GM23338 (cell line): ENCODE results near the gene RGL2.

Source experiments
- CREB1 ChIP-seq: fragments of 250-450 bp; sonication (Bioruptor Pico); IDR thresholded peaks from 2 replicates; pipeline ENCODE4 v1.5.0; 2020; ENCODE audit warnings: low read depth, mild to moderate bottlenecking, moderate library complexity
- EZH2 ChIP-seq: fragments of 200-600 bp; sonication (generic); IDR thresholded peaks from one replicate; pipeline ENCODE4 v1.8.0; 2017; ENCODE audit warnings: antibody characterized with exemption, mild to moderate bottlenecking, low read depth; ENCODE audit not compliant: unreplicated experiment
- EZH2phosphoT487 ChIP-seq: fragments of 200-600 bp; sonication (generic); IDR thresholded peaks from one replicate; pipeline ENCODE4 v1.8.1; 2018; ENCODE audit warnings: antibody characterized with exemption; ENCODE audit not compliant: unreplicated experiment
- JUNB ChIP-seq: IDR thresholded peaks from one replicate; pipeline ENCODE4 v1.6.1; 2016; ENCODE audit warnings: antibody characterized with exemption; ENCODE audit not compliant: unreplicated experiment
- NANOG ChIP-seq: IDR thresholded peaks from 2 replicates; pipeline ENCODE4 v1.6.1; 2016; ENCODE audit warnings: antibody characterized with exemption, borderline replicate concordance
- POLR2AphosphoS5 ChIP-seq: IDR thresholded peaks from 2 replicates; pipeline ENCODE4 v1.6.1; 2016; ENCODE audit warnings: antibody characterized with exemption, low read depth
- STAT1 ChIP-seq: IDR thresholded peaks from one replicate; pipeline ENCODE4 v1.6.1; 2016; ENCODE audit warnings: antibody characterized with exemption; ENCODE audit not compliant: unreplicated experiment
- ZNF114 ChIP-seq: fragments of 250-450 bp; sonication (Bioruptor Pico); IDR thresholded peaks from 2 replicates; pipeline ENCODE4 v1.5.0; 2020; ENCODE audit warnings: mild to moderate bottlenecking, moderate library complexity
- ZNF331 ChIP-seq: fragments of 250-450 bp; sonication (Bioruptor Pico); IDR thresholded peaks from 2 replicates; pipeline ENCODE4 v1.5.0; 2020; ENCODE audit warnings: low read depth, mild to moderate bottlenecking, moderate library complexity
- TF ChIP-seq, protein P1 (sequence below), 2 experiments: fragments of 200-600 bp in 1 of 2; sonication (generic) in 1 of 2; conservative IDR thresholded peaks; 2 replicates each; pipeline versions ENCODE4 v1.5.1 to v1.6.1; 2016 to 2017; ENCODE audit warnings: antibody characterized with exemption in 2 of 2, low read depth in 2 of 2, mild to moderate bottlenecking in 2 of 2, moderate library complexity in 1 of 2
- TF ChIP-seq, protein P2 (sequence below): IDR thresholded peaks from one replicate; pipeline ENCODE4 v1.6.1; 2018; ENCODE audit warnings: antibody characterized with exemption; ENCODE audit not compliant: unreplicated experiment
- TF ChIP-seq, protein P3 (sequence below): IDR thresholded peaks from 2 replicates; pipeline ENCODE4 v1.6.1; 2016; ENCODE audit warnings: antibody characterized with exemption
- TF ChIP-seq, protein P4 (sequence below): fragments of 250-450 bp; sonication (Bioruptor Pico); IDR thresholded peaks from 2 replicates; pipeline ENCODE4 v1.5.0; 2020; ENCODE audit warnings: mild to moderate bottlenecking, moderate library complexity

DNA sequence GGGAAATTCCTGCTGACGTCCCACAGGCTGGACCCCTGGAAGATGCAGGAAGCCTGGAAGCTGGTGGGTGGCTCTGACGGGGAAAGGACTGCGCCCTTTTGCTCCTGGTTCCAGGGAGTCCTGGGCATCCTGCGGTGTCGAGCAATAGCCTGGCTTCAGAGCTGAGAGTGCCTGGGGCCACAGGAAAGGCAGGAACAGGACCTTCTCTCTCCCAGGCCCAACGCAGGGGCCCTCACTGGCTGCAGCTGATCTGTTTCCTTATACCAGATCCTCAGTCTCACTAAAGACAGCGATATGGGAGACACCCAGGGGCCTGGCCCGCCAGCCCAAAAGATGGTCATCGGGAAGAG is 20.4 kb downstream of the RGL2 start:
- TF ChIP-seq CREB1 (CRISPR knock-in tag): no peak
- TF ChIP-seq, protein P1, sequence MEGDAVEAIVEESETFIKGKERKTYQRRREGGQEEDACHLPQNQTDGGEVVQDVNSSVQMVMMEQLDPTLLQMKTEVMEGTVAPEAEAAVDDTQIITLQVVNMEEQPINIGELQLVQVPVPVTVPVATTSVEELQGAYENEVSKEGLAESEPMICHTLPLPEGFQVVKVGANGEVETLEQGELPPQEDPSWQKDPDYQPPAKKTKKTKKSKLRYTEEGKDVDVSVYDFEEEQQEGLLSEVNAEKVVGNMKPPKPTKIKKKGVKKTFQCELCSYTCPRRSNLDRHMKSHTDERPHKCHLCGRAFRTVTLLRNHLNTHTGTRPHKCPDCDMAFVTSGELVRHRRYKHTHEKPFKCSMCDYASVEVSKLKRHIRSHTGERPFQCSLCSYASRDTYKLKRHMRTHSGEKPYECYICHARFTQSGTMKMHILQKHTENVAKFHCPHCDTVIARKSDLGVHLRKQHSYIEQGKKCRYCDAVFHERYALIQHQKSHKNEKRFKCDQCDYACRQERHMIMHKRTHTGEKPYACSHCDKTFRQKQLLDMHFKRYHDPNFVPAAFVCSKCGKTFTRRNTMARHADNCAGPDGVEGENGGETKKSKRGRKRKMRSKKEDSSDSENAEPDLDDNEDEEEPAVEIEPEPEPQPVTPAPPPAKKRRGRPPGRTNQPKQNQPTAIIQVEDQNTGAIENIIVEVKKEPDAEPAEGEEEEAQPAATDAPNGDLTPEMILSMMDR (conservative IDR thresholded peaks at IDR 0.05; ENCODE audit: low read depth in 2 of 2): no peak
- TF ChIP-seq, protein P2, sequence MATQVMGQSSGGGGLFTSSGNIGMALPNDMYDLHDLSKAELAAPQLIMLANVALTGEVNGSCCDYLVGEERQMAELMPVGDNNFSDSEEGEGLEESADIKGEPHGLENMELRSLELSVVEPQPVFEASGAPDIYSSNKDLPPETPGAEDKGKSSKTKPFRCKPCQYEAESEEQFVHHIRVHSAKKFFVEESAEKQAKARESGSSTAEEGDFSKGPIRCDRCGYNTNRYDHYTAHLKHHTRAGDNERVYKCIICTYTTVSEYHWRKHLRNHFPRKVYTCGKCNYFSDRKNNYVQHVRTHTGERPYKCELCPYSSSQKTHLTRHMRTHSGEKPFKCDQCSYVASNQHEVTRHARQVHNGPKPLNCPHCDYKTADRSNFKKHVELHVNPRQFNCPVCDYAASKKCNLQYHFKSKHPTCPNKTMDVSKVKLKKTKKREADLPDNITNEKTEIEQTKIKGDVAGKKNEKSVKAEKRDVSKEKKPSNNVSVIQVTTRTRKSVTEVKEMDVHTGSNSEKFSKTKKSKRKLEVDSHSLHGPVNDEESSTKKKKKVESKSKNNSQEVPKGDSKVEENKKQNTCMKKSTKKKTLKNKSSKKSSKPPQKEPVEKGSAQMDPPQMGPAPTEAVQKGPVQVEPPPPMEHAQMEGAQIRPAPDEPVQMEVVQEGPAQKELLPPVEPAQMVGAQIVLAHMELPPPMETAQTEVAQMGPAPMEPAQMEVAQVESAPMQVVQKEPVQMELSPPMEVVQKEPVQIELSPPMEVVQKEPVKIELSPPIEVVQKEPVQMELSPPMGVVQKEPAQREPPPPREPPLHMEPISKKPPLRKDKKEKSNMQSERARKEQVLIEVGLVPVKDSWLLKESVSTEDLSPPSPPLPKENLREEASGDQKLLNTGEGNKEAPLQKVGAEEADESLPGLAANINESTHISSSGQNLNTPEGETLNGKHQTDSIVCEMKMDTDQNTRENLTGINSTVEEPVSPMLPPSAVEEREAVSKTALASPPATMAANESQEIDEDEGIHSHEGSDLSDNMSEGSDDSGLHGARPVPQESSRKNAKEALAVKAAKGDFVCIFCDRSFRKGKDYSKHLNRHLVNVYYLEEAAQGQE: no peak
- no peak for TF ChIP-seq EZH2phosphoT487
- TF ChIP-seq EZH2: no peak
- no peak for TF ChIP-seq JUNB
- TF ChIP-seq POLR2AphosphoS5: no peak
- TF ChIP-seq NANOG: no peak
- TF ChIP-seq, protein P3, sequence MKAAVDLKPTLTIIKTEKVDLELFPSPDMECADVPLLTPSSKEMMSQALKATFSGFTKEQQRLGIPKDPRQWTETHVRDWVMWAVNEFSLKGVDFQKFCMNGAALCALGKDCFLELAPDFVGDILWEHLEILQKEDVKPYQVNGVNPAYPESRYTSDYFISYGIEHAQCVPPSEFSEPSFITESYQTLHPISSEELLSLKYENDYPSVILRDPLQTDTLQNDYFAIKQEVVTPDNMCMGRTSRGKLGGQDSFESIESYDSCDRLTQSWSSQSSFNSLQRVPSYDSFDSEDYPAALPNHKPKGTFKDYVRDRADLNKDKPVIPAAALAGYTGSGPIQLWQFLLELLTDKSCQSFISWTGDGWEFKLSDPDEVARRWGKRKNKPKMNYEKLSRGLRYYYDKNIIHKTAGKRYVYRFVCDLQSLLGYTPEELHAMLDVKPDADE: no peak
- no peak for TF ChIP-seq ZNF331 (CRISPR knock-in tag)
- TF ChIP-seq ZNF114 (CRISPR knock-in tag): no peak
- TF ChIP-seq STAT1: no peak
- TF ChIP-seq, protein P4, sequence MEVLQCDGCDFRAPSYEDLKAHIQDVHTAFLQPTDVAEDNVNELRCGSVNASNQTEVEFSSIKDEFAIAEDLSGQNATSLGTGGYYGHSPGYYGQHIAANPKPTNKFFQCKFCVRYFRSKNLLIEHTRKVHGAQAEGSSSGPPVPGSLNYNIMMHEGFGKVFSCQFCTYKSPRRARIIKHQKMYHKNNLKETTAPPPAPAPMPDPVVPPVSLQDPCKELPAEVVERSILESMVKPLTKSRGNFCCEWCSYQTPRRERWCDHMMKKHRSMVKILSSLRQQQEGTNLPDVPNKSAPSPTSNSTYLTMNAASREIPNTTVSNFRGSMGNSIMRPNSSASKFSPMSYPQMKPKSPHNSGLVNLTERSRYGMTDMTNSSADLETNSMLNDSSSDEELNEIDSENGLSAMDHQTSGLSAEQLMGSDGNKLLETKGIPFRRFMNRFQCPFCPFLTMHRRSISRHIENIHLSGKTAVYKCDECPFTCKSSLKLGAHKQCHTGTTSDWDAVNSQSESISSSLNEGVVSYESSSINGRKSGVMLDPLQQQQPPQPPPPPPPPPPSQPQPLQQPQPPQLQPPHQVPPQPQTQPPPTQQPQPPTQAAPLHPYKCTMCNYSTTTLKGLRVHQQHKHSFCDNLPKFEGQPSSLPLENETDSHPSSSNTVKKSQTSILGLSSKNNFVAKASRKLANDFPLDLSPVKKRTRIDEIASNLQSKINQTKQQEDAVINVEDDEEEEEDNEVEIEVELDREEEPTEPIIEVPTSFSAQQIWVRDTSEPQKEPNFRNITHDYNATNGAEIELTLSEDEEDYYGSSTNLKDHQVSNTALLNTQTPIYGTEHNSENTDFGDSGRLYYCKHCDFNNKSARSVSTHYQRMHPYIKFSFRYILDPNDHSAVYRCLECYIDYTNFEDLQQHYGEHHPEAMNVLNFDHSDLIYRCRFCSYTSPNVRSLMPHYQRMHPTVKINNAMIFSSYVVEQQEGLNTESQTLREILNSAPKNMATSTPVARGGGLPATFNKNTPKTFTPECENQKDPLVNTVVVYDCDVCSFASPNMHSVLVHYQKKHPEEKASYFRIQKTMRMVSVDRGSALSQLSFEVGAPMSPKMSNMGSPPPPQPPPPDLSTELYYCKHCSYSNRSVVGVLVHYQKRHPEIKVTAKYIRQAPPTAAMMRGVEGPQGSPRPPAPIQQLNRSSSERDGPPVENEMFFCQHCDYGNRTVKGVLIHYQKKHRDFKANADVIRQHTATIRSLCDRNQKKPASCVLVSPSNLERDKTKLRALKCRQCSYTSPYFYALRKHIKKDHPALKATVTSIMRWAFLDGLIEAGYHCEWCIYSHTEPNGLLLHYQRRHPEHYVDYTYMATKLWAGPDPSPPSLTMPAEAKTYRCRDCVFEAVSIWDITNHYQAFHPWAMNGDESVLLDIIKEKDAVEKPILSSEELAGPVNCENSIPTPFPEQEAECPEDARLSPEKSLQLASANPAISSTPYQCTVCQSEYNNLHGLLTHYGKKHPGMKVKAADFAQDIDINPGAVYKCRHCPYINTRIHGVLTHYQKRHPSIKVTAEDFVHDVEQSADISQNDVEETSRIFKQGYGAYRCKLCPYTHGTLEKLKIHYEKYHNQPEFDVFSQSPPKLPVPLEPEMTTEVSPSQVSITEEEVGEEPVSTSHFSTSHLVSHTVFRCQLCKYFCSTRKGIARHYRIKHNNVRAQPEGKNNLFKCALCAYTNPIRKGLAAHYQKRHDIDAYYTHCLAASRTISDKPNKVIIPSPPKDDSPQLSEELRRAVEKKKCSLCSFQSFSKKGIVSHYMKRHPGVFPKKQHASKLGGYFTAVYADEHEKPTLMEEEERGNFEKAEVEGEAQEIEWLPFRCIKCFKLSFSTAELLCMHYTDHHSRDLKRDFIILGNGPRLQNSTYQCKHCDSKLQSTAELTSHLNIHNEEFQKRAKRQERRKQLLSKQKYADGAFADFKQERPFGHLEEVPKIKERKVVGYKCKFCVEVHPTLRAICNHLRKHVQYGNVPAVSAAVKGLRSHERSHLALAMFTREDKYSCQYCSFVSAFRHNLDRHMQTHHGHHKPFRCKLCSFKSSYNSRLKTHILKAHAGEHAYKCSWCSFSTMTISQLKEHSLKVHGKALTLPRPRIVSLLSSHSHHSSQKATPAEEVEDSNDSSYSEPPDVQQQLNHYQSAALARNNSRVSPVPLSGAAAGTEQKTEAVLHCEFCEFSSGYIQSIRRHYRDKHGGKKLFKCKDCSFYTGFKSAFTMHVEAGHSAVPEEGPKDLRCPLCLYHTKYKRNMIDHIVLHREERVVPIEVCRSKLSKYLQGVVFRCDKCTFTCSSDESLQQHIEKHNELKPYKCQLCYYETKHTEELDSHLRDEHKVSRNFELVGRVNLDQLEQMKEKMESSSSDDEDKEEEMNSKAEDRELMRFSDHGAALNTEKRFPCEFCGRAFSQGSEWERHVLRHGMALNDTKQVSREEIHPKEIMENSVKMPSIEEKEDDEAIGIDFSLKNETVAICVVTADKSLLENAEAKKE (CRISPR knock-in tag): no peak
